Neural progenitor cell (in vitro differentiated cells): Measurements from ENCODE around the gene PELO. TPM values are rescaled to one million over a fixed set of nuclear protein-coding genes. Genes with fewer than 3 reads are reported as not detected.

ENCODE experiments used
- DNase-seq: peaks from one replicate; pipeline ENCODE4 v3.0.0-alpha.2; 2016; ENCODE audit warnings: low spot score
- H2AFZ ChIP-seq: fragments of 200-600 bp; sonication (generic); replicated peaks from 2 replicates; pipeline ENCODE4 v1.6.1; 2016; ENCODE audit warnings: antibody characterized with exemption
- H3F3A ChIP-seq: fragments of 200-600 bp; sonication (generic); 2 replicates; pipeline ENCODE4 v1.6.1; 2016; ENCODE audit warnings: antibody characterized with exemption, low read depth
- H3K27ac ChIP-seq: fragments of 200-600 bp; sonication (generic); 2 replicates; pipeline ENCODE4 v1.5.1; 2016; ENCODE audit warnings: mild to moderate bottlenecking
- H3K27me3 ChIP-seq: fragments of 200-600 bp; sonication (generic); 2 replicates; pipeline ENCODE4 v1.6.1; 2016; ENCODE audit warnings: mild to moderate bottlenecking, moderate library complexity
- H3K36me3 ChIP-seq: fragments of 200-600 bp; sonication (generic); 2 replicates; pipeline ENCODE4 v1.5.1; 2016
- H3K4me1 ChIP-seq: fragments of 200-600 bp; sonication (generic); 2 replicates; pipeline ENCODE4 v1.6.1; 2016; ENCODE audit warnings: mixed run types
- H3K4me2 ChIP-seq: fragments of 200-600 bp; sonication (generic); 2 replicates; pipeline ENCODE4 v1.6.1; 2016
- H3K4me3 ChIP-seq: fragments of 200-600 bp; sonication (generic); 2 replicates; pipeline ENCODE4 v1.5.1; 2016
- H3K79me2 ChIP-seq: fragments of 200-600 bp; sonication (generic); 2 replicates; pipeline ENCODE4 v1.6.1; 2016; ENCODE audit warnings: low read depth
- H3K9ac ChIP-seq: fragments of 200-600 bp; sonication (generic); 2 replicates; pipeline ENCODE4 v1.6.1; 2016
- H3K9me3 ChIP-seq: fragments of 200-600 bp; sonication (generic); 2 replicates; pipeline ENCODE4 v1.5.1; 2016; ENCODE audit warnings: low read depth
- H4K20me1 ChIP-seq: fragments of 200-600 bp; sonication (generic); 2 replicates; pipeline ENCODE4 v1.6.1; 2016; ENCODE audit warnings: low read depth
- H3K27ac Mint-ChIP-seq: 3 replicates; pipeline ENCODE4 v1.8.0; 2021; ENCODE audit warnings: mixed read lengths
- H3K27me3 Mint-ChIP-seq: 2 replicates; pipeline ENCODE4 v1.8.0; 2022; ENCODE audit warnings: low read depth, mild to moderate bottlenecking, inconsistent platforms, moderate library complexity, mixed read lengths; ENCODE audit not compliant: insufficient read depth
- H3K36me3 Mint-ChIP-seq: 3 replicates; pipeline ENCODE4 v1.8.0; 2021; ENCODE audit warnings: mixed read lengths
- H3K4me1 Mint-ChIP-seq: 3 replicates; pipeline ENCODE4 v1.8.0; 2021; ENCODE audit warnings: mixed read lengths
- H3K4me3 Mint-ChIP-seq: 3 replicates; pipeline ENCODE4 v1.8.0; 2021; ENCODE audit warnings: mild to moderate bottlenecking, moderate library complexity, mixed read lengths
- H3K9me3 Mint-ChIP-seq: 3 replicates; pipeline ENCODE4 v1.8.0; 2020; ENCODE audit warnings: mixed read lengths
- CTCF ChIP-seq: fragments of 200-600 bp; sonication (generic); IDR thresholded peaks from 2 replicates; pipeline ENCODE4 v1.5.1; 2017; ENCODE audit warnings: antibody characterized with exemption, mild to moderate bottlenecking
- EZH2 ChIP-seq: fragments of 200-600 bp; sonication (generic); IDR thresholded peaks from 2 replicates; pipeline ENCODE4 v1.6.1; 2017; ENCODE audit warnings: antibody characterized with exemption, mild to moderate bottlenecking, moderate library complexity
- EZH2phosphoT487 ChIP-seq: fragments of 200-600 bp; sonication (generic); IDR thresholded peaks from 2 replicates; pipeline ENCODE4 v1.6.1; 2017; ENCODE audit warnings: antibody characterized with exemption
- total RNA-seq: library from RNA; depleted of rRNA; stranded (reverse); fragments of >200 nt; gene quantifications from 2 replicates; pipeline ENCODE4 v1.2.3, GENCODE V29; 2015; ENCODE audit warnings: low replicate concordance

Gene PELO
- total RNA-seq, 1 donor from 2014 or later: 8.5 TPM

GRCh38 chr5:52789851-52790250, 2.1 kb downstream of the PELO start:
- peaks cover 4% of the 10 kb centered on the region for H3K4me1 ChIP-seq
- no peak overlapping the region for H2AFZ ChIP-seq
- H3F3A ChIP-seq: peaks cover 19% of the 10 kb centered on the region
- H3K9me3 Mint-ChIP-seq: peaks cover 3% of the 10 kb centered on the region
- no peaks in the 10 kb centered on the region for H3K79me2 ChIP-seq
- DNase-seq: no peak
- H3K27me3 ChIP-seq: peaks cover 19% of the 10 kb centered on the region
- no peaks in the 10 kb centered on the region for H4K20me1 ChIP-seq
- H3K4me1 Mint-ChIP-seq: no peaks in the 10 kb centered on the region
- H3K27ac Mint-ChIP-seq: no peak overlapping the region
- H3K4me2 ChIP-seq: no peak overlapping the region
- TF ChIP-seq EZH2 (no peak), EZH2phosphoT487 (no peak), CTCF (no peak)
- no peak overlapping the region for H3K9ac ChIP-seq
- no peak overlapping the region for H3K4me3 Mint-ChIP-seq
- H3K36me3 ChIP-seq: no peaks in the 10 kb centered on the region
- peaks cover 4% of the 10 kb centered on the region for H3K27me3 Mint-ChIP-seq
- no peak overlapping the region for H3K4me3 ChIP-seq
- H3K27ac ChIP-seq: no peak overlapping the region
- no peaks in the 10 kb centered on the region for H3K36me3 Mint-ChIP-seq
- no peaks in the 10 kb centered on the region for H3K9me3 ChIP-seq

- no peak overlapping the region for H3K27ac Mint-ChIP-seq
- no peak for DNase-seq
- no peaks in the 10 kb centered on the region for H3K36me3 Mint-ChIP-seq
- H3K9me3 Mint-ChIP-seq: no peaks in the 10 kb centered on the region
- no peak overlapping the region for H3K4me3 ChIP-seq
- H3K27ac ChIP-seq: no peak overlapping the region
- H3K9me3 ChIP-seq: no peaks in the 10 kb centered on the region
- no peak overlapping the region for H3K4me3 Mint-ChIP-seq
- H3K4me1 ChIP-seq: peaks cover 4% of the 10 kb centered on the region
- no peaks in the 10 kb centered on the region for H3K4me1 Mint-ChIP-seq
- no peaks in the 10 kb centered on the region for H4K20me1 ChIP-seq
- no peaks in the 10 kb centered on the region for H3K79me2 ChIP-seq
- H3F3A ChIP-seq: peaks cover 19% of the 10 kb centered on the region
- TF ChIP-seq EZH2phosphoT487 (no peak), CTCF (no peak), EZH2 (no peak)
- no peak overlapping the region for H3K4me2 ChIP-seq
- no peaks in the 10 kb centered on the region for H3K36me3 ChIP-seq
- no peak overlapping the region for H3K9ac ChIP-seq
- peaks cover 19% of the 10 kb centered on the region for H3K27me3 ChIP-seq
- H2AFZ ChIP-seq: no peak overlapping the region
- peaks cover 4% of the 10 kb centered on the region for H3K27me3 Mint-ChIP-seq
Observed at GRCh38 chr5:52791366-52791765, 3.6 kb downstream of the PELO start.

DNA sequence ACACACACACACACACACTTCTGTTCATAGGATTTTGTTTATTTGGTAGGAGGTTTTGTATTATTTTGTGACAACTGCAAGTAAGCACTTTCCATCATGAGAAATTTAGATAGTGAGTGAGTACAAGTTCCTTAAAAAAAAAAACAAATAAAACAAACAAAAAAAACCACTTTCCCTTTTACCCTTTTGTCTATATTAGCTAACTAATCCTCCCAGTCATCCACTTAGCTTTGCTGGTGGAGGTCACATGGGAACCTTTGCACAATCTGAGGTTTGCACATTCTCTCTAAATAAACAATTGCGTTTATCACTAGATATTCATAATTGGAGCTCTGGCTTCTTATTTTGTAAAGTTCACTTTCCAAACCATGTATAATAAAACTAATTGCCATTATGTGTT, 6.8 kb downstream of the PELO start:
- H3K9me3 ChIP-seq: no peaks in the 10 kb centered on the region
- no peaks in the 10 kb centered on the region for H3K27me3 ChIP-seq
- Mint-ChIP-seq H3K9me3 (no peaks in the 10 kb centered on the region), H3K27ac (no peak overlapping the region), H3K4me1 (peaks cover 20% of the 10 kb centered on the region), H3K27me3 (peaks cover 2% of the 10 kb centered on the region), H3K4me3 (no peak overlapping the region), H3K36me3 (no peaks in the 10 kb centered on the region)
- H3F3A ChIP-seq: peaks cover 11% of the 10 kb centered on the region
- H3K9ac ChIP-seq: no peak overlapping the region
- H2AFZ ChIP-seq: no peak overlapping the region
- H3K27ac ChIP-seq: no peak overlapping the region
- peaks cover 6% of the 10 kb centered on the region for H3K79me2 ChIP-seq
- no peak overlapping the region for H3K4me2 ChIP-seq
- no peak for TF ChIP-seq EZH2
- TF ChIP-seq EZH2phosphoT487: no peak
- no peak for TF ChIP-seq CTCF
- H3K4me3 ChIP-seq: no peak overlapping the region
- H4K20me1 ChIP-seq: no peaks in the 10 kb centered on the region
- H3K36me3 ChIP-seq: no peaks in the 10 kb centered on the region
- DNase-seq: no peak
- peaks cover 11% of the 10 kb centered on the region for H3K4me1 ChIP-seq

GRCh38 chr5:52796031-52796430, 8.3 kb downstream of the PELO start:
- Histone ChIP-seq H3K4me1 (peaks cover 11% of the 10 kb centered on the region), H3K9ac (no peak overlapping the region), H3K27ac (no peak overlapping the region), H2AFZ (no peak overlapping the region), H3K9me3 (no peaks in the 10 kb centered on the region), H3K4me2 (no peak overlapping the region), H3K4me3 (no peak overlapping the region), H3F3A (peaks cover 26% of the 10 kb centered on the region), H3K27me3 (no peaks in the 10 kb centered on the region), H3K79me2 (peaks cover 10% of the 10 kb centered on the region), H3K36me3 (no peaks in the 10 kb centered on the region), H4K20me1 (no peaks in the 10 kb centered on the region)
- no peak for DNase-seq
- no peaks in the 10 kb centered on the region for H3K9me3 Mint-ChIP-seq
- TF ChIP-seq CTCF: no peak
- TF ChIP-seq EZH2: no peak
- TF ChIP-seq EZH2phosphoT487: no peak
- no peak overlapping the region for H3K27ac Mint-ChIP-seq
- no peaks in the 10 kb centered on the region for H3K36me3 Mint-ChIP-seq
- H3K4me3 Mint-ChIP-seq: no peak overlapping the region
- H3K27me3 Mint-ChIP-seq: peaks cover 6% of the 10 kb centered on the region
- peaks cover 25% of the 10 kb centered on the region for H3K4me1 Mint-ChIP-seq
